T-cell (primary cell): ENCODE measurements around the gene RAI1. TPM values are rescaled to one million over a fixed set of nuclear protein-coding genes. Genes with fewer than 3 reads are reported as not detected.

Source experiments
- ATAC-seq, 4 experiments: fragments of 200-7000 bp in 3 of 4; fragments of 150-1000 bp in 1 of 4; cut with Tn5 transposase; replicated peaks in 1 of 4; 1 replicate in 3 of 4; 2 replicates in 1 of 4; pipeline ENCODE4 v1.10.0; 2021; ENCODE audit warnings: moderate library complexity in 3 of 4, mild to moderate bottlenecking in 2 of 4, moderate number of reproducible peaks in 1 of 4
- CTCF ChIA-PET, 2 donors: fragments of 300-600 bp; sonication (Branson Sonifier 250); formaldehyde crosslinking; loops; one replicate each; lab custom pipeline; 2022; ENCODE audit warnings: antibody characterized with exemption in 2 of 2; lab: Charles Lee
- POLR2A ChIA-PET, 2 donors: fragments of 300-600 bp; sonication (Branson Sonifier 250); formaldehyde crosslinking; loops; one replicate each; lab custom pipeline; 2022; ENCODE audit warnings: antibody characterized with exemption in 2 of 2; lab: Charles Lee
- DNase-seq, 35 experiments: peaks; one replicate each; pipeline versions ENCODE4 v3.0.0 to v3.0.0-alpha.2; 2013 to 2023
- H3K27ac ChIP-seq: one replicate; pipeline ENCODE4 v1.5.1; 2013; ENCODE audit warnings: low read length
- H3K27me3 ChIP-seq, 2 experiments: replicated peaks in 1 of 2; 1 replicate in 1 of 2; 2 replicates in 1 of 2; pipeline versions ENCODE4 v1.6.1 to v1.7.0; 2013; ENCODE audit warnings: low read length in 1 of 2, mixed read lengths in 1 of 2; ENCODE audit not compliant: control insufficient read depth in 2 of 2, insufficient read depth in 2 of 2; ENCODE audit errors: extremely low read depth in 1 of 2
- H3K36me3 ChIP-seq, 2 donors: 1 replicate in 1 of 2; 2 replicates in 1 of 2; pipeline versions ENCODE4 v1.6.1 to v1.7.0; 2013; ENCODE audit warnings: low read length in 1 of 2; ENCODE audit not compliant: control insufficient read depth in 2 of 2, insufficient read depth in 1 of 2; ENCODE audit errors: extremely low read depth in 1 of 2
- H3K4me1 ChIP-seq, 2 experiments: 1 replicate in 1 of 2; 2 replicates in 1 of 2; pipeline versions ENCODE4 v1.6.1 to v1.7.0; 2013; ENCODE audit warnings: low read length in 2 of 2, mixed read lengths in 1 of 2; ENCODE audit not compliant: insufficient read depth in 2 of 2, control insufficient read depth in 1 of 2; ENCODE audit errors: extremely low read depth in 1 of 2
- H3K4me3 ChIP-seq, 2 donors: 1 replicate in 1 of 2; 2 replicates in 1 of 2; pipeline versions ENCODE4 v1.5.1 to v1.7.0; 2013; ENCODE audit warnings: mild to moderate bottlenecking in 2 of 2, low read length in 1 of 2, moderate library complexity in 1 of 2; ENCODE audit not compliant: control insufficient read depth in 1 of 2; ENCODE audit errors: extremely low read depth in 1 of 2
- H3K9me3 ChIP-seq: 2 replicates; pipeline ENCODE4 v1.7.0; 2013
- H3K27ac Mint-ChIP-seq, 2 donors: one replicate each; pipeline ENCODE4 v1.8.0; 2020 to 2021; ENCODE audit warnings: mild to moderate bottlenecking in 2 of 2, mixed read lengths in 2 of 2
- H3K27me3 Mint-ChIP-seq, 2 donors: one replicate each; pipeline ENCODE4 v1.8.0; 2021 to 2022; ENCODE audit warnings: mixed read lengths in 2 of 2
- H3K36me3 Mint-ChIP-seq: one replicate; pipeline ENCODE4 v1.8.0; 2021; ENCODE audit warnings: mixed read lengths
- H3K4me1 Mint-ChIP-seq, 3 donors: one replicate each; pipeline ENCODE4 v1.8.0; 2020 to 2022; ENCODE audit warnings: mixed read lengths in 3 of 3, mild to moderate bottlenecking in 1 of 3
- H3K4me3 Mint-ChIP-seq, 3 donors: one replicate each; pipeline ENCODE4 v1.8.0; 2020 to 2022; ENCODE audit warnings: mild to moderate bottlenecking in 3 of 3, mixed read lengths in 3 of 3, moderate library complexity in 3 of 3
- H3K9me3 Mint-ChIP-seq, 3 donors: one replicate each; pipeline ENCODE4 v1.8.0; 2020 to 2022; ENCODE audit warnings: mixed read lengths in 3 of 3
- WGBS: methylation state at CpG from one replicate; pipeline ENCODE4 v1.1.5; 2013; ENCODE audit warnings: missing lambda C conversion rate; ENCODE audit not compliant: insufficient coverage; 5-methylcytosine and 5-hydroxymethylcytosine counted together
- total RNA-seq, 35 experiments: library from RNA in 6 of 35; stranded (reverse) in 6 of 35; fragments of 120-200 nt in 1 of 35; gene quantifications; one replicate each; pipeline versions ENCODE4 v1.2.1 to v1.2.4 and lab custom pipeline; 2013 to 2026

RAI1 gene
- total RNA-seq, 5 donors from 2014 or later (not counting 1 experiment from before 2014, with no cell fraction given), result 20.1 to 31.2 (median 24.5) TPM

DNA sequence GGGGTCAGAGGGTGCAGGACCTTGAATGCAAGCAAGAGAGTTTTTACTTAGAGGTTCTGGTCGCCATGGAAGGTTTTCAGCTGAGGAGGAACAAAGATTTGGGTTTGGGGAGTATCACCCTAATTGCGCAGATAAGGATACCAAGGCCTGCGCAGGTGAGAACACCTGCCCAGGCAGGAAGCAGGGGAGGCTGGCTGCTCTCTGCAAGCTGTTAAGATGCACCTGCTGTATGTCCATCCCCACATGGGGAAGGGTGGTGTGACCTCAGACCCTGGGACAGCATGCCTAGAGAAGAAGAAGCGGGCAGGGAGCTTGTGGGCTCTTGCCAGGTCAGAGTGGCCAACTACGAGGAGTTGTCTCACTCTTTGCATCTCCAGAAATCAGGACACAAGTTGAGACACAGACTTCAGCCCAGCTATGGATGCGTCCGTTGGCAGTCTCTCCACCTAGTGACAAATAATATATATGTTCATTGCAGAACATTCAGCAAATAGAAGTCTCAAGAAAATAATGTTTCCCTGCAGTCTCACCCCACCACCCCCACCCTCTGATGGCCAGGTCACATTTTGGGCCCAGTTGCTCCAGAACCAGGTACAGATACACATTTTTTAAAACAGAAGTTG lies 77.8 kb downstream of the RAI1 start:
- H3K9me3 ChIP-seq, result no peaks in the 10 kb centered on the region
- DNase-seq (no peak), ATAC-seq (no peak)
- H3K27me3 Mint-ChIP-seq, result no peaks in the 10 kb centered on the region
- H3K9me3 Mint-ChIP-seq, result no peaks in the 10 kb centered on the region
- peak overlapping the region; percentile 55 to 84 for H3K27ac Mint-ChIP-seq
- POLR2A ChIA-PET, result no interaction called here
- CTCF ChIA-PET, result no interaction called here
- no peaks in the 10 kb centered on the region for H3K36me3 Mint-ChIP-seq
- H3K4me1 ChIP-seq, result peaks cover 32 to 45% of the 10 kb centered on the region in 2 experiments
- peaks cover 43 to 48% (median 48%) of the 10 kb centered on the region in 3 donors for H3K4me1 Mint-ChIP-seq
- no peak overlapping the region for H3K4me3 ChIP-seq
- peaks cover 0 to 4% of the 10 kb centered on the region in 2 donors for H3K36me3 ChIP-seq
- no peaks in the 10 kb centered on the region for H3K27me3 ChIP-seq
- no peak overlapping the region for H3K4me3 Mint-ChIP-seq
- 97% methylated on average over 4 of the region's 7 CpGs for WGBS
- no peak overlapping the region for H3K27ac ChIP-seq

DNA sequence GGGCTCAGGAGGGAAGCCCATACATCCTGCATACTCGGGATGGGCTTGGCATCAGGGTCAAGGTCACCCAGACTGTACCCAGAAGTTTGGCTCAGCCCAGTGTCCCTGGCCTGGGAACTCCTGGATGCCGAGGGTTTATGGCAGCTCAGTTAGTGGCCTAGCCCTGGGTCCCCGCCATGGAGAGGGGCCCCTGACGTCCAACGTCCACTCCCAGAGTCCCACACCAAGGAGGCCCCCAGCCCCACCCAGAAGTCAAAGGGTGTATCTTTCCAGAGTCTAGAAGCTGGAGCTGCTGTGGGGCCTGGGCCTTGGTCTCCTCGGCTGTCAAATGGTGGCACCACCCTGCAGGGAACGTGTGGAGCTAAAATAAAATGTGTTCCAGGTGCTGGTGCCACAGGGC lies 79.1 kb downstream of the RAI1 start:
- Histone ChIP-seq H3K9me3 (no peaks in the 10 kb centered on the region), H3K27ac (no peak overlapping the region), H3K4me3 (no peak overlapping the region), H3K36me3 (peaks cover 0 to 4% of the 10 kb centered on the region in 2 donors), H3K4me1 (peaks cover 24 to 33% of the 10 kb centered on the region in 2 experiments), H3K27me3 (no peaks in the 10 kb centered on the region)
- ChIA-PET CTCF (no interaction called here), POLR2A (no interaction called here)
- no peak for ATAC-seq
- Mint-ChIP-seq H3K4me3 (no peak overlapping the region), H3K27me3 (no peaks in the 10 kb centered on the region), H3K27ac (no peak overlapping the region), H3K9me3 (no peaks in the 10 kb centered on the region), H3K36me3 (peaks cover 3% of the 10 kb centered on the region), H3K4me1 (peaks cover 46 to 48% (median 46%) of the 10 kb centered on the region in 3 donors)
- DNase-seq, result no peak
- WGBS, result 92% methylated on average over 4 of the region's 7 CpGs

- Histone ChIP-seq H3K27me3 (no peaks in the 10 kb centered on the region), H3K9me3 (no peaks in the 10 kb centered on the region), H3K4me3 (no peak overlapping the region), H3K36me3 (peaks cover 0 to 4% of the 10 kb centered on the region in 2 donors), H3K27ac (no peak overlapping the region), H3K4me1 (peaks cover 24 to 31% of the 10 kb centered on the region in 2 experiments)
- Mint-ChIP-seq H3K36me3 (peaks cover 3% of the 10 kb centered on the region), H3K9me3 (no peaks in the 10 kb centered on the region), H3K4me3 (no peak overlapping the region), H3K4me1 (peaks cover 42 to 46% (median 44%) of the 10 kb centered on the region in 3 donors), H3K27me3 (no peaks in the 10 kb centered on the region), H3K27ac (no peak overlapping the region)
- ATAC-seq (no peak), DNase-seq (no peak)
- WGBS, result 93% methylated on average over 3 of the region's 8 CpGs
- ChIA-PET POLR2A (no interaction called here), CTCF (interaction anchor here in 1 of 2 donors (0.7 kb wide), 1 partner anchor 233 kb away, joined by 3 read pairs; no protein-coding TSS in a partner anchor)
These were observed 79.8 kb downstream of the RAI1 start for GRCh38 chr17:17760872-17761550.

DNA sequence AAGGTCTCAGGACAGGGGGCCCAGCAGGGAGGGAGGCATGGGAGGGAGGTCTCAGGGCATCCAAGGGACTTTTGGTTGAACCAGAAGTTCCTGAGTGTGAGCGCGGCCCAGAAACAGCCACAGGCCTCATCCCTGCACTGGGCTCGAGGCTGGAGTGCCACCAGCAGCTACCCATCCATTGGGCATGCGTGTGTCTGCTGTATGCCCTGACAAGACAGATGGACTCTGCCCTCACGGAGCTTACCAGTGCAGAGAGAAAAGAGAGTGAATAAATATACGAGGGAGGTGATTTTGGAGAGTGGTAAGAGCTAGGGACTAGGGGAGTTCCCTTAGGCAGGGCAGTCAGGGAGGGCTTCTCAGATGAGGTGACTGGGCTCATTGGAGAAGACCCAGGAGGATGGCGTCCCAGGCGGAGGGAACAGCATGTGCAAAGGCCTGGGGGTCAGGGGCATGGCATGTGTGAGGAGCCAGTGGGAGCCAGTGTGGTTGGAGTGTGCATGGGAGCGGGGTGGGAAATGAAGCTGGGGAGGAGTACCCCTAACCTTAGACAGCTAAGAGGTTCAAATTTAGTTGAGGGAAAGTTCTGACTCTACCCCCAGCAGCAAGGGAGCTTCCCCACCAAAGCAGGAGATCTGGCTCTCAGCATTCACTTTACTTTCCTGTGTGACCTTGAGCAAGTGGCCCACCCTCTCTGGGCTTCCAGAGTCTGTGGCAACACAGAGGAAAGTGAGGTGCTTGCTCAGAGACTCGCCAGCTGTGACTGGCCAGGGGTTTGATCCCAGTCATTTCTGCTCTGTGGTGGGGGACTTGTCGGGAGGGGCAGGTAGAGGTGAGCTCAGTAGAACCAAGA lies 80.9 kb downstream of the RAI1 start:
- no peaks in the 10 kb centered on the region for H3K27me3 Mint-ChIP-seq
- peak overlapping the region in 1 of 2 donors; percentile 27 for H3K27ac Mint-ChIP-seq
- no peak overlapping the region for H3K4me3 Mint-ChIP-seq
- POLR2A ChIA-PET, result interaction anchor here in 1 of 2 donors (0.5 kb wide), 1 partner anchor 15 kb away, joined by 5 read pairs; no protein-coding TSS in a partner anchor
- H3K36me3 Mint-ChIP-seq, result peaks cover 3% of the 10 kb centered on the region
- DNase-seq (no peak), ATAC-seq (no peak)
- H3K27me3 ChIP-seq, result no peaks in the 10 kb centered on the region
- H3K4me3 ChIP-seq, result no peak overlapping the region
- peaks cover 0 to 4% of the 10 kb centered on the region in 2 donors for H3K36me3 ChIP-seq
- no peaks in the 10 kb centered on the region for H3K9me3 ChIP-seq
- H3K27ac ChIP-seq, result no peak overlapping the region
- H3K9me3 Mint-ChIP-seq, result no peaks in the 10 kb centered on the region
- H3K4me1 ChIP-seq, result peaks cover 21 to 32% of the 10 kb centered on the region in 2 experiments
- CTCF ChIA-PET, result interaction anchor here in 1 of 2 donors (0.7 kb wide), 1 partner anchor 232 kb away, joined by 3 read pairs; no protein-coding TSS in a partner anchor
- 93% methylated on average over 10 of the region's 11 CpGs for WGBS
- peaks cover 42 to 44% (median 43%) of the 10 kb centered on the region in 3 donors for H3K4me1 Mint-ChIP-seq

GRCh38 chr17:17762744-17763105 lies 81.5 kb downstream of the RAI1 start:
- Mint-ChIP-seq H3K9me3 (no peaks in the 10 kb centered on the region), H3K4me3 (no peak overlapping the region), H3K4me1 (peaks cover 35 to 38% (median 37%) of the 10 kb centered on the region in 3 donors), H3K27ac (peak overlapping the region in 1 of 2 donors; percentile 55), H3K27me3 (no peaks in the 10 kb centered on the region), H3K36me3 (peaks cover 3% of the 10 kb centered on the region)
- Histone ChIP-seq H3K9me3 (no peaks in the 10 kb centered on the region), H3K27ac (no peak overlapping the region), H3K27me3 (no peaks in the 10 kb centered on the region), H3K36me3 (peaks cover 0 to 4% of the 10 kb centered on the region in 2 donors), H3K4me3 (no peak overlapping the region), H3K4me1 (peaks cover 17 to 25% of the 10 kb centered on the region in 2 experiments)
- POLR2A ChIA-PET, result interaction anchor here in 1 of 2 donors (0.5 kb wide), 1 partner anchor 14 kb away, joined by 5 read pairs; no protein-coding TSS in a partner anchor
- CTCF ChIA-PET, result no interaction called here
- DNase-seq (no peak), ATAC-seq (no peak)
- WGBS, result 100% methylated on average over 2 of the region's 5 CpGs

GRCh38 chr17:17763136-17763535 lies 81.9 kb downstream of the RAI1 start:
- H3K27me3 Mint-ChIP-seq, result no peaks in the 10 kb centered on the region

More at GRCh38 chr17:17763136-17763535, 81.9 kb downstream of the RAI1 start:
- Mint-ChIP-seq H3K4me3 (no peak overlapping the region), H3K9me3 (no peaks in the 10 kb centered on the region), H3K36me3 (peaks cover 3% of the 10 kb centered on the region), H3K27ac (peak overlapping the region in 1 of 2 donors; percentile 55), H3K4me1 (peaks cover 31 to 35% (median 34%) of the 10 kb centered on the region in 3 donors)
- no peaks in the 10 kb centered on the region for H3K9me3 ChIP-seq
- peaks cover 0 to 4% of the 10 kb centered on the region in 2 donors for H3K36me3 ChIP-seq
- peaks cover 14 to 21% of the 10 kb centered on the region in 2 experiments for H3K4me1 ChIP-seq
- H3K27me3 ChIP-seq, result no peaks in the 10 kb centered on the region
- no peak overlapping the region for H3K4me3 ChIP-seq
- ATAC-seq, result no peak
- ChIA-PET POLR2A (interaction anchor here in 1 of 2 donors (0.5 kb wide), 1 partner anchor 14 kb away, joined by 5 read pairs; no protein-coding TSS in a partner anchor), CTCF (no interaction called here)
- H3K27ac ChIP-seq, result no peak overlapping the region
- no peak for DNase-seq
- WGBS, result 96% methylated on average over 8 of the region's 9 CpGs
